Esophagus muscularis mucosa (tissue), 4 donors: ENCODE data around the gene STK25. TPM values are rescaled to one million over a fixed set of nuclear protein-coding genes. Genes with fewer than 3 reads are reported as not detected.

ENCODE experiments used
- DNase-seq: peaks from one replicate; pipeline ENCODE4 v3.0.0-alpha.2; 2017; ENCODE audit errors: extremely low spot score
- H3K27ac ChIP-seq, 4 donors: fragments of 200-600 bp; sonication (generic); replicated peaks in 1 of 4; 1 replicate in 3 of 4; 2 replicates in 1 of 4; pipeline ENCODE4 v1.5.1; 2016 to 2019; ENCODE audit warnings: mild to moderate bottlenecking in 1 of 4
- H3K27me3 ChIP-seq, 4 donors: fragments of 200-600 bp; sonication (generic); one replicate each; pipeline versions ENCODE4 v1.5.1 to v1.6.0; 2016 to 2019
- H3K36me3 ChIP-seq, 4 donors: fragments of 200-600 bp; sonication (generic); one replicate each; pipeline ENCODE4 v1.5.1; 2016 to 2019
- H3K4me1 ChIP-seq, 4 donors: fragments of 200-600 bp; sonication (generic); one replicate each; pipeline ENCODE4 v1.5.1; 2016 to 2019
- H3K4me3 ChIP-seq, 4 donors: fragments of 200-600 bp; sonication (generic); 1 replicate in 2 of 4; 2 replicates in 2 of 4; pipeline ENCODE4 v1.5.1; 2016 to 2019; ENCODE audit warnings: mild to moderate bottlenecking in 4 of 4, moderate library complexity in 1 of 4
- H3K9me3 ChIP-seq, 4 donors: fragments of 200-600 bp; sonication (generic); 1 replicate in 3 of 4; 2 replicates in 1 of 4; pipeline ENCODE4 v1.5.1; 2016 to 2019
- CTCF ChIP-seq, 3 experiments: fragments of 200-600 bp in 2 of 3; fragments of 450-650 bp in 1 of 3; sonication (generic) in 2 of 3; IDR thresholded peaks; one replicate each; pipeline ENCODE4 v1.5.1; 2017 to 2019; ENCODE audit warnings: antibody characterized with exemption in 3 of 3, mild to moderate bottlenecking in 2 of 3, moderate library complexity in 1 of 3
- EP300 ChIP-seq: sonication (generic); formaldehyde crosslinking; IDR thresholded peaks from one replicate; pipeline ENCODE4 v1.6.1; 2017; ENCODE audit warnings: antibody characterized with exemption
- POLR2A ChIP-seq: fragments of 450-650 bp; IDR thresholded peaks from one replicate; pipeline ENCODE4 v1.6.1; 2017; ENCODE audit warnings: antibody characterized with exemption, moderate library complexity, mild to moderate bottlenecking, low read depth
- POLR2AphosphoS5 ChIP-seq, 2 donors: sonication (generic); formaldehyde crosslinking; IDR thresholded peaks; one replicate each; pipeline ENCODE4 v1.6.1; 2017; ENCODE audit warnings: antibody characterized with exemption in 2 of 2
- WGBS: methylation state at CpG from one replicate; pipeline ENCODE4 v1.1.5; 2018; 5-methylcytosine and 5-hydroxymethylcytosine counted together
- intact Hi-C: fragments of 100-400 bp; cut with DNase I; formaldehyde crosslinking; loops from one replicate; pipeline ENCODE4 v1.15.1; 2023
- total RNA-seq, 4 donors: library from RNA; depleted of rRNA; stranded (reverse); fragments of >200 nt; gene quantifications; one replicate each; pipeline versions ENCODE4 v1.1.0 to v1.2.1, GENCODE V29; 2016

Gene STK25
- total RNA-seq, 4 donors from 2014 or later, result 127 to 220 (median 153) TPM

DNA sequence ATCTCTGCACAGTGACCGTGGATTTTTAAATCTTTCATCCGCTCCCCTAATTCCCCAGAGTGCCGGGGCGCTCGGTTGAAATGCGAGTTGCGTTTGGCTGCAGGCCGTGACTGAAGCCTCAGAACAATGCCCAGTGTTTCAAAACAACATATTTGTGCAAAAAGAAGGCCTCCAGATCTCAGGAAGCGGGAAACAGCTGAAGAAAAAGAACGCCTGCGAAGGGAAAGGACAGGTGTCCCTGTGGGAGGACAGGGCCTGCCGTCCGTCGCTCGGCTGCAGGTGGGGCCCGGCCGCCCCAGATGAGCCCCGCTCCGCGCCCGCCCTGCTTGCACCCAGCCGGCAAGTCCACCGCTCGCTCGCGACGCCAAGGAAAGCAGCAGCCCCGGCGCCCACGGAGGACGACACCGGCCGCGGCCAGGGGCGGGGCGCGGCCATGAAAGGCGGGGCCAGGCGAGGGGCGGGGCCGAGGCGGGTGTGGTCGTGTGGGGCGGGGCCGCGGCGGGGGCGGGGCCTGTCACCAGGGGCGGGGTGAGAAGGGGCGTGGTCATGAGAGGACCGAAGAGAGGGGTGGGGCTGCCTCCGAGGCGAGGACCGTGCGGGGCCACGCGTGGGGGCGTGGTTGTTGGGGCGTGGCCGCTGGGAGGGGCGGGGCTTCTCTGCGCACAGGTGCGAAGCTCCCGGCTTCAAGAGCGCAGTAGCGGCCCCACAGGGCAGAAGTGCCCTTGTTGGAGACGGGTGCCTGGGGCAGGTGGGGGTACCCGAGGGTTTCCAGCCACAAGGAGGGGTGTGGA lies 32.6 kb upstream of the STK25 start:
- Histone ChIP-seq H3K27me3 (peaks cover 0 to 44% (median 15%) of the 10 kb centered on the region in 4 donors), H3K9me3 (no peaks in the 10 kb centered on the region), H3K4me1 (peaks cover 11 to 30% (median 24%) of the 10 kb centered on the region in 4 donors), H3K36me3 (no peaks in the 10 kb centered on the region), H3K27ac (peak overlapping the region in 1 of 4 donors; percentile 59), H3K4me3 (peak overlapping the region; percentile 45 to 51 (median 48))
- DNase-seq, result no peak
- intact Hi-C loops, result no loop called here
- TF ChIP-seq POLR2A (no peak), CTCF (IDR thresholded peaks at IDR 0.05) (no peak), POLR2AphosphoS5 (IDR thresholded peaks at IDR 0.05) (no peak), EP300 (no peak)
- WGBS, result 22% methylated on average over 27 of the region's 68 CpGs

- Histone ChIP-seq H3K9me3 (no peaks in the 10 kb centered on the region), H3K27me3 (peaks cover 0 to 40% (median 15%) of the 10 kb centered on the region in 4 donors), H3K4me3 (peak overlapping the region; percentile 45 to 51 (median 48)), H3K27ac (peak overlapping the region in 1 of 4 donors; percentile 59), H3K4me1 (peaks cover 11 to 28% (median 24%) of the 10 kb centered on the region in 4 donors), H3K36me3 (no peaks in the 10 kb centered on the region)
- DNase-seq, result no peak
- WGBS, result 63% methylated on average over 9 of the region's 10 CpGs
- intact Hi-C loops, result no loop called here
- TF ChIP-seq POLR2A, result no peak
- TF ChIP-seq POLR2AphosphoS5 (IDR thresholded peaks at IDR 0.05), result peak in 1 of 2 donors; percentile 10
Observed at GRCh38 chr2:241540401-241540770, 32.0 kb upstream of the STK25 start.

- Histone ChIP-seq H3K9me3 (no peaks in the 10 kb centered on the region), H3K4me3 (no peak overlapping the region), H3K27me3 (peaks cover 0 to 40% (median 15%) of the 10 kb centered on the region in 4 donors), H3K4me1 (peaks cover 11 to 23% (median 21%) of the 10 kb centered on the region in 4 donors), H3K27ac (no peak overlapping the region), H3K36me3 (no peaks in the 10 kb centered on the region)
- TF ChIP-seq POLR2A, result no peak
- no peak for TF ChIP-seq CTCF (IDR thresholded peaks at IDR 0.05)
- no peak for TF ChIP-seq EP300
- no peak for TF ChIP-seq POLR2AphosphoS5 (IDR thresholded peaks at IDR 0.05)
- intact Hi-C loops, result no loop called here
- 97% methylated on average over 9 of the region's 11 CpGs for WGBS
- no peak for DNase-seq
Observed at GRCh38 chr2:241539616-241540374, 31.4 kb upstream of the STK25 start.

GRCh38 chr2:241538838-241539615 lies 30.6 kb upstream of the STK25 start:
- intact Hi-C loops, result no loop called here
- H3K4me1 ChIP-seq, result peaks cover 11 to 23% (median 21%) of the 10 kb centered on the region in 4 donors
- DNase-seq, result no peak
- H3K9me3 ChIP-seq, result no peaks in the 10 kb centered on the region
- peaks cover 0 to 40% (median 15%) of the 10 kb centered on the region in 4 donors for H3K27me3 ChIP-seq
- 86% methylated on average over 15 of the region's 15 CpGs for WGBS
- TF ChIP-seq POLR2A (no peak), POLR2AphosphoS5 (IDR thresholded peaks at IDR 0.05) (no peak), EP300 (no peak), CTCF (IDR thresholded peaks at IDR 0.05) (no peak)
- H3K36me3 ChIP-seq, result no peaks in the 10 kb centered on the region
- no peak overlapping the region for H3K27ac ChIP-seq
- H3K4me3 ChIP-seq, result no peak overlapping the region
